Medulla oblongata (tissue), 1 donor: ENCODE results near the gene EMX2.
A peak's percentile ranks its signal among the peaks of the same experiment; 100 is the strongest.
"Not testable (repeated sequence)": the region's sequence is repeated elsewhere in the genome, so short reads cannot be mapped to it uniquely, and the experiment has no call there.

Source experiments
- DNase-seq: peaks from one replicate; pipeline ENCODE4 v3.0.0-alpha.2; 2015; ENCODE audit errors: extremely low spot score

Gene EMX2

DNA sequence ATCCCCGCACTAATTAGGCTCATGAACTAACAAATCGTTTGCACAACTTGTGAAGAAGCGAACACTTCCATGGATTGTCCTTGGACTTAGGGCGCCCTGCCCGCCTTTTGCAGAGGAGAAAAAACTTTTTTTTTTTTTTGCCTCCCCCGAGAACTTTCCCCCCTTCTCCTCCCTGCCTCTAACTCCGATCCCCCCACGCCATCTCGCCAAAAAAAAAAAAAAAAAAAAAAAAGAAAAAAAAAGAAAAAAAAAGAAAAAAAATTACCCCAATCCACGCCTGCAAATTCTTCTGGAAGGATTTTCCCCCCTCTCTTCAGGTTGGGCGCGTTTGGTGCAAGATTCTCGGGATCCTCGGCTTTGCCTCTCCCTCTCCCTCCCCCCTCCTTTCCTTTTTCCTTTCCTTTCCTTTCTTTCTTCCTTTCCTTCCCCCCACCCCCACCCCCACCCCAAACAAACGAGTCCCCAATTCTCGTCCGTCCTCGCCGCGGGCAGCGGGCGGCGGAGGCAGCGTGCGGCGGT lies at the start of gene EMX2:
Gene EMX2, plus strand, starts transcription at position 41 of the 519 bp plus-strand sequence. CDS start 522 bp downstream, outside the sequence.
- DNase-seq = no peak

DNA sequence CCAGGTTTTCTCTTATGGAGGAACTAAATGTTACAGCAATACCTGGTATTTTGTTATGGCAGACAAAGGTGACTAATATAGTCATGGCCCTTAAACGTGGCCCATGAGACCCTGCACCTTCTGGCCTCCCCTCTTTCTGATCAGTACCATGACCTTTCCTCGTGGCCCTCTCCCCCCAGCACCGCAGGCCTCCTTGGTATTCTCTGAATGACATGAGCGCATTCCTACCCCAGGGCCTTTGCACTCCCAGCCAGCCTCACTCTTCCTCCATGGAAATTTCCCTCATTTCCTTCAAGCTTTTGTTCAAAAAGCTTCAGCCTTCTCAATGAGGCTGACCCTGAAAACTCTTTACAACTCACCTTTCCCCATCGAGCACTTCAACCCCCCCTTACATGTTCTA lies 46.5 kb upstream of the EMX2 start:
- DNase-seq = no peak

GRCh38 chr10:117496616-117497028 lies 45.9 kb upstream of the EMX2 start:
- DNase-seq = peak; percentile 75

- no peak for DNase-seq
Measured at GRCh38 chr10:117497736-117498135, 44.8 kb upstream of the EMX2 start.

GRCh38 chr10:117499248-117500105 lies 43.1 kb upstream of the EMX2 start:
- DNase-seq = no peak

GRCh38 chr10:117500456-117500855 lies 42.1 kb upstream of the EMX2 start:
- DNase-seq = no peak

DNA sequence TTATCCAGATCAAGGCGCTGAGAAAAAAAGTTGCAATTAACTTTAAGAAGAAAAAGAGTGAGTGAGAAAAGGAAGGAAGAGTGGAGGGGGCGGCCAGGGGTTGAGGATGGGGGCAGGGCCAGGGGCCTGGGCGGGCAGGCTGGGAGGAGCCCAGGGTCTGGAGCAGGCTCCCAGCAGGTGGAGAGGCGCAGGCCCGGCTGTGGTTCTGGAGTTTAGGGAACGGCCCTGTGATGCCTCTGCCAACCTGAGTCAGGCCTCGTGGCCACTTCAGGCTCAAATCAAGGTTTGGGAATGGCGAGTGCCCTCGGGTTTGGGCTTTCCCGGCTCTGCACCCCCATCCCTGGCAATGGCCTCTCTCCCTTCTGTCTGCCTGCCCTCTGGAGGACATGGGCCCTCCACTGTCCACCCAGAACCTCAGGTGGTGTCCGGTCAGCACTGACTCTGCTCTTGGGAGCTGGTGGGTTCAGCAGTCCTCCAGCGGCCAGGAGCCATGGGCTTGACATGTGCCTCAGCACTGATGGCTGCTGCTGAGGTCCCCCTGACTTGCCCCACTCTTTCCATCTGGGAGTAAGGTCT lies 41.0 kb upstream of the EMX2 start:
- no peak for DNase-seq

DNA sequence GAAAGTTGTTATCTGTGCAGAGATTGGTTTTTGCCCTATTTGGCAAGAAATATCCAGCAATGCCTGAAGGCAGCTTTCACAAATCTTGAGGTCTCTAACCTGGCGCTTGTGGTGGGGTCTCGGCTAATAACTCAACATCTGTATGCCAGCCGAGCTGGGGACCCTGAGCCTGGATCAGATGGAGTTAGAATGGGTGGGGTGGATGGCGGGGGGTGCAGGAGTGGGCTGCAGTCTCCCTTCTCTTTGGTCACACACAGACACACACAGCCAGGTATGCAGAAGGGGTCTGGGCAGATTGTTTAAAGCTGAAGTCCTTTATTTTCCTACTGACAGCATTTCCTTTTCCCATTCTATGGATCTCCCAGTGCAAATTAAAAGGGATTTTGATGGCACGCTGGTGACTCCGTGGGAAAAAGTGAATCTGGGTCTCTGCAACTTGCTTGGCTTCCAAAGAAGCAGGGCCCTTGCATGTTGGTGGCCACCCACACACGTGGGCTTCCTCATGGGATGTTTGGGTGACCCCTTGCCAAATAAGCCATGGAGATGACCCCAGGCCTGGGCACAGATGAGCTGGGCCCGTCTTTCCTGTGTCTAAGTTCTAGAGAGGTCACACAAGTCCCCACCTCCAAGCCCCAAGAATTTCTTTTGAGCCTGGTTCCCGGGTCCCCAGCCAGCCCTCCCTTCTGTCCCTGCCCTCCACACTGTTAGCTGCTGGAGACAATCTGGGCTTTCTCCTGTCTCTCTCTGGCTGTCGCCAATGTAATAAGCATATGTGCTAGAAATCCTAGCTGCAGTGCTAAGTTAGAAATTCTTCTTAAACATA lies 39.9 kb upstream of the EMX2 start:
- no peak for DNase-seq

GRCh38 chr10:117503244-117504205 lies 39.0 kb upstream of the EMX2 start:
- DNase-seq = peak; percentile 40

GRCh38 chr10:117504562-117504961 lies 38.0 kb upstream of the EMX2 start:
- DNase-seq = no peak

GRCh38 chr10:117507081-117507480 lies 35.5 kb upstream of the EMX2 start:
- DNase-seq = not testable (repeated sequence)

DNA sequence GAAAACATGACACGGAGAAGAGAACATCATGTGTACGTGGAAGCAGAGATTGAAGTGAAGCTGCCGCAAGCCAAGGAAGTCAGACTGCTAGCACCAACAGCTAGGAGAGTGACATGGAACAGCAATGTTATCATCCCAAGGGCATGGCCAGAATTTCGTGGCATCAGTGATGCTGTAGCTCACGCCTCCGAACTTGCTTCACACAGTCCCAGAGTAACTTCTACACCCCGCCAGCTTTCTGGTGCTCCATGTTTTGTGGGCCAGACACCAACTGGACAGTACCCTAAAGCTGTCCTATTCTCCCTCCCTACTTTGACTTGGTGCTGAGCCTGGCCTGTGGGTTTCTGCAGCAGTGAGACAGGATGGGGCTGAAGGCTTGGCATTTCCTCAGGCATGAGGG lies 33.0 kb upstream of the EMX2 start:
- no peak for DNase-seq

DNA sequence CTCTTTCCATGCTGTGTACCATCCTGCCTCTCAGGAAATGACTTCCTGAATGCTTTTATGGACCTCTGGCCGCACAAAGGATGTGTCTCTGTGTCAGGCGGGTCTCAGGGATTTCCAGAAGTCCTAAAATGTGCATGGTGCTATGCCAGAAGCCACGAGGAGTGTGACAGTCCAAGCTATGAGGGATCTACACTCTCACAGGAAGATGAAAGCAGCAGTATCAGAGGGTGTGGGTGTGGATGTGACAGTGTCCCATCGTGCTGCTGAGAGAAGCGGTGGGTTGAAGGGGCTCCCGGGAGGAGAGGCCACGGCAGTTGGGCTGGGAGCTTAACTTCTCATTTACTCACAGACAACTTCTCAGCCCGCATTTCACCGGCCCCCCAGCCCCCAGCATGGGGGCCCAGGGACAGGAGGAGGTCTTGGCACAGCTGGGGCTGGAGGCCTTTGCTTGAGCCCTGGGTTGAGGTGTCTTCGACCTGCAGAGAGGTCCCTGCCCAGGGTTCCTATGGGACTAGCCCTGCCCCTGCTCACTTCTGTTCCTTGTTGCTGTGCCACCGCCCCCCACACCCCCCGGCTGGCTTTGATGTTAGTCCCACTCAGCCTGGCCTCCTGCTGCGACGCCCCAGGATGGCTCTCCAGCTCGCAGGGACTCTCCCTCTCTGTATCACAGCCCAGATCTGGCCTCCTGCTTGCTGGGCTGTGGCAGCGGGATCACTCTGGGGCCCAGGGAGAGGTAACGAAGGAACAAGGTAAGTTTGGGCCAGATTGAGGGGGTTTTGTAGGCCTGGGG lies 30.8 kb upstream of the EMX2 start:
- DNase-seq = no peak

DNA sequence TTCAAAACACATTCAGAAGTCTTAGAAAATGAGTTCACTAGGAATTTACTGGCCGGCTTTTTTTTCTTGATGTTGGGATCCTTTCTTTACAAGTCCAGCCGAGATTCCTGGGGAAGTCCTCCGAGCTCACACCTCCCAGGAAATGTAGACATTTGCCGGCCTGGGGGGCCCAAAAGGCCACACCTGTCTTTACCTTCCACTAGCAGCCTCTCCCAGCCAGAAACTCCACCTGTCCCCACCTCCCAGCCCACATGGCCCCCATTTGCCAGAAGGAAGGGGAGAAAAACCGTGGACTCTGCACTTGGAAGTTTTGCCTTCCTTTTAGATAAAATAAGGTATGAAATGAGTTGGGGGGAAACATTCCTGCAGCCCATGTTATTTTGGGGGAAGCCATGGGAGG lies 27.6 kb upstream of the EMX2 start:
- DNase-seq = no peak

GRCh38 chr10:117516681-117517080 lies 25.9 kb upstream of the EMX2 start:
- DNase-seq = no peak

DNA sequence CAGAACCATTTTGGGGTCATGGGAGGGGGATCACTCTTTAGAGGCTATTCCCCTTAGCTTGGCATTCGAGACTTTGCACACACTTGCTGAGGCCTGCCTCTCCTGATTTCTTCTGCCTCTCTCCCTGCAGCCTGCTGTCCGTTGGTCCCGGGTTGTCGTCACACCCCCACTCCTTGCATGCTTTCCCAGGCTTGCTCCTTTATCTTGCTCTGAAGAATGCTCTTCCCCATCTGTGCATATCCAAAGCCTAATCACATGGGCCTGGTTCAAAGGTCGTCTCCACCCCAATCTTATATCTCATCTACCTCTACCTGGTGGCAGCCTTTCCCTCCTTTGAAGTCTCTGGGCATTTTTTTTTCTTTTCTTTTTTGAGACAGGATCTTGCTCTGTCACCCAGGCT lies 24.3 kb upstream of the EMX2 start:
- no peak for DNase-seq

DNA sequence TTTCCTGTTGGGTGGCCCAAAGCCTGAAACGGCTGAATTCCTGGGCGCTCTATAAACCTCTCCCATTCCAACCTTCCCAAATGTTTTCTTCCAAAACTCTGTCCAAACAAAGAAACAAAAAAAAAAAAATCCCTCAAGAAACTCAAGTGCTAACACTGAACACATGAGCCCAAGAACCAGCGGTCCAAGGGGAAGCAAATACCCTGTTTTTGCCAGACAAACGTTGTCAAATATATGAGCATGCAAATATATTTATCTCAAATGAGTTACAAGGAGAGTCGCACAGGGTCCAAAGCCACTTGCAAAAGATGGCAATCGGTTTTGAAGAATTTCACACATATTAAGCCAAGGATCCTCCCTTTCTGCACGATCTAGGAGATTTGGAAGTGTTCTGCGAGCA lies 23.3 kb upstream of the EMX2 start:
- DNase-seq = no peak

DNA sequence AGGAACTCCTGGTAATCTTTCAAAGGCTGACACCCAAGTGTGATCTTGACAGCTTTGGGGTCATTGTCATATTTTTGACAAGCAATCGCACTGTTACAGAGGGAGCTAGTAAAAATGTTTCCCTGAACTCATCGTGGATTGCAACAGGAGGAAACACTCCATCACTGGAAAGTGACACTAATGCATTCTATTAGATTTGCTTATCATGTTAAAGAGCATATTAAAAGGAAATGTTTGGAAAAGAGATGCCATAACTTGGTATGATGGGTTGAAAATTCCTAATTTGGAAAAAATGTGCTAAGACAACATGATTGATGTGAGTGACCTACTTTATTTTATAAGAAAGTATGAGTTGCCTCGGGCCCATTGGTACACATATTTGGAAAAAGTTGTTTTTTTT lies 22.7 kb upstream of the EMX2 start:
- no peak for DNase-seq

DNA sequence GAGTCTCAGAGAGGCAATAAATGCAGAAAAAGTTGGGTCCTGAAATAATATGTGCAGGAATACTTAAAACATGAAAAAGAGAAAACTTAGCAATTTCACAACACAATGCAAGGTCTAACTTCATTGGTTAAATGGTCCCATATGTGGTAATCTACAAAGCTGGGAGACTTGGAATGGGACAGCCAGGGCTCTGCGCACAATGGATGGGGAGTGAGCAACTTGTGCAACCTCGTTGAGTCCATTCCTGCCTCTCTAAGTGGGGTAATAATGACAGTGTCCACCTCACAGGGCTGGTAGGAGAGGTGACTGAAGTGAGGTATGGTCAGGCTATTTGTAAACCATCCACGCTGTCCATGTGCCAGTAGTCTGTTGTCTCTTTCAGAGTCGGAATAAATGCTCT lies 11.8 kb upstream of the EMX2 start:
- no peak for DNase-seq

DNA sequence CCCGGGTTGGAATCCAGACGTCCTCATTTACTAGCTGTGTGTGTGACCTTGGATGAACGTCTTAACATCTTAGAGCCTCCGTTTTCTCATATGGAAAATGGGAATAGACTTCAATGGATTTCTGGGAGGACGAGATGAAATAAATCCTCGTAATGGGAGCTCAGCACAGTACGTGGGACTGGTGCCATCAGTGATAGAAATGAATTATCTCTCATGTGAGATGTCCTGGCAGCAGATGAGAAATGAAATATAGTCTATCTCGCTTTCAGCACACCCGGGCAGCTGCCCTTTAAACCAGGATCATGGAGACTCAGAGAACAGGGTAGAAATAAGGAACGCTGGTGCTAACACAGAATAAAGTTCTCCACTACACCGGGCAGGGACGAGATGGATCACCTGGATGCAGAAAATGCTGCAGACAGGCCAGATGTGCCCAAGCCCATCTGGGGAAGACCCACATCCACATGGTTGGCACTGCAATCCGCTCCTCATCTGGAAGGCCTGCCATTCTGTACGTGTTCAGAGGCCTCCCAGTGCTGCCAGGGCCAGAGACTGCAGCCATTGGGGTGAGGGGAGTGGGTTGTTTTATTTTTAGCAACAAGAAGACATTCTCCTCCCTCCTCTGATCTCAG lies 11.1 kb upstream of the EMX2 start:
- no peak for DNase-seq
